ENCODE results near the gene SMAGP. TPM values are rescaled to one million over a fixed set of nuclear protein-coding genes. Genes with fewer than 3 reads are reported as not detected.
A peak's percentile ranks its signal among the peaks of the same experiment; 100 is the strongest.

The SMAGP gene
- total and polyA plus RNA-seq, 2 of the 13 experiments (the other 11 are each of a cell fraction or from before 2014, with no cell fraction given), result 9.2 TPM

- TF ChIP-seq HBP1 (CRISPR knock-in tag; IDR thresholded peaks at IDR 0.05; ENCODE audit: low read depth) (peak; percentile 50), ZNF274 (CRISPR knock-in tag; IDR thresholded peaks at IDR 0.05) (0 out of 2 replicates have a peak, but pooled peaks have one; percentile 23), IRF1 (CRISPR knock-in tag; IDR thresholded peaks at IDR 0.05; ENCODE audit: low read depth) (0 out of 2 replicates have a peak, but pooled peaks have one; percentile 66), ZFP1 (CRISPR knock-in tag; IDR thresholded peaks at IDR 0.05) (0 out of 2 replicates have a peak, but pooled peaks have one; percentile 28), MXI1 (IDR thresholded peaks at IDR 0.05; ENCODE audit: borderline replicate concordance, low read depth, low read length) (peak; percentile 37; the same call in 1 of the 3 replicates), RBM22 (optimal IDR thresholded peaks at IDR 0.05; ENCODE audit: low read length) (peak; percentile 35), ZNF800 (CRISPR knock-in tag; IDR thresholded peaks at IDR 0.05) (peak; percentile 67; the same call in 1 of the 2 replicates), EHMT2 (IDR thresholded peaks at IDR 0.05; ENCODE audit: borderline replicate concordance, low read depth, low read length) (no peak), ZNF44 (CRISPR knock-in tag; IDR thresholded peaks at IDR 0.05) (peak; percentile 80; the same call in 1 of the 2 replicates), NCOA2 (CRISPR knock-in tag; IDR thresholded peaks at IDR 0.05) (peak; percentile 45), ZNF451 (CRISPR knock-in tag; IDR thresholded peaks at IDR 0.05) (no peak), GABPA (IDR thresholded peaks at IDR 0.05; ENCODE audit: low read depth, low read length) (peak; percentile 66), GABPA (CRISPR knock-in tag; IDR thresholded peaks at IDR 0.05; ENCODE audit: low read depth) (peak; percentile 75; the same call in 1 of the 2 replicates), HNRNPK (IDR thresholded peaks at IDR 0.05; ENCODE audit: low read depth, low read length, poor library complexity, severe bottlenecking) (peak; percentile 87), PRDM15 (CRISPR knock-in tag; IDR thresholded peaks at IDR 0.05) (peak; percentile 72), KLF13 (CRISPR knock-in tag; IDR thresholded peaks at IDR 0.05) (peak; percentile 89), KDM2A (CRISPR knock-in tag; IDR thresholded peaks at IDR 0.05; ENCODE audit: borderline replicate concordance, low read depth) (peak; percentile 75; the same call in 1 of the 2 replicates)
- TF ChIP-seq, protein P1, sequence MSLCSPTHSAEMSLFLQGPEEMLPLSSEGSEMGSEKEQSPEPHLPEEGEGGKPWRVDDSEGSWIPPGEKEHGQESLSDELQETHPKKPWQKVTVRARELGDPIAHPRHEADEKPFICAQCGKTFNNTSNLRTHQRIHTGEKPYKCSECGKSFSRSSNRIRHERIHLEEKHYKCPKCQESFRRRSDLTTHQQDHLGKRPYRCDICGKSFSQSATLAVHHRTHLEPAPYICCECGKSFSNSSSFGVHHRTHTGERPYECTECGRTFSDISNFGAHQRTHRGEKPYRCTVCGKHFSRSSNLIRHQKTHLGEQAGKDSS (CRISPR knock-in tag; IDR thresholded peaks at IDR 0.05; ENCODE audit: borderline replicate concordance, low read depth), result 0 out of 2 replicates have a peak, but pooled peaks have one; percentile 68
Measured at GRCh38 chr12:51238510-51239334, 31.5 kb downstream of the SMAGP start, which contains the start of gene DAZAP2 (continued).

All from HepG2 (cell line).